Right atrium auricular region (tissue), 2 donors: Measurements from ENCODE around the gene R3HDML. TPM values are rescaled to one million over a fixed set of nuclear protein-coding genes. Genes with fewer than 3 reads are reported as not detected.

ENCODE experiments used
- DNase-seq: peaks from one replicate; pipeline ENCODE4 v3.0.0-alpha.2; 2019; ENCODE audit warnings: low spot score
- H3K27ac ChIP-seq, 2 donors: fragments of 200-600 bp; sonication (generic); 1 replicate in 1 of 2; 2 replicates in 1 of 2; pipeline ENCODE4 v1.5.1; 2016 to 2019
- H3K27me3 ChIP-seq, 2 donors: fragments of 200-600 bp; sonication (generic); one replicate each; pipeline versions ENCODE4 v1.5.1 to v1.6.0; 2017 to 2019
- H3K36me3 ChIP-seq: fragments of 200-600 bp; sonication (generic); one replicate; pipeline ENCODE4 v1.5.1; 2016
- H3K4me1 ChIP-seq, 2 donors: fragments of 200-600 bp; sonication (generic); one replicate each; pipeline versions ENCODE4 v1.5.1 to v1.6.0; 2017 to 2019
- H3K4me3 ChIP-seq, 2 donors: fragments of 200-600 bp; sonication (generic); 1 replicate in 1 of 2; 2 replicates in 1 of 2; pipeline ENCODE4 v1.5.1; 2017 to 2019; ENCODE audit warnings: mild to moderate bottlenecking in 1 of 2, moderate library complexity in 1 of 2
- H3K9me3 ChIP-seq, 2 donors: fragments of 200-600 bp; sonication (generic); one replicate each; pipeline ENCODE4 v1.5.1; 2019
- CTCF ChIP-seq, 2 donors: fragments of 200-600 bp; sonication (generic); IDR thresholded peaks; one replicate each; pipeline ENCODE4 v1.5.1; 2019; ENCODE audit warnings: antibody characterized with exemption in 2 of 2
- total RNA-seq, 2 donors: library from RNA; depleted of rRNA; stranded (reverse); fragments of >200 nt; gene quantifications; one replicate each; pipeline ENCODE4 v1.1.0, GENCODE V29; 2016

The R3HDML gene
- total RNA-seq, 2 donors from 2014 or later, result not detected

GRCh38 chr20:44355498-44356352 is 18.9 kb downstream of the R3HDML start, which contains the start of gene HNF4A:
HNF4A (plus strand) TSS chr20:44355699; CDS start chr20:44355805, 106 bp downstream.
- Histone ChIP-seq H3K4me1 (no peaks in the 10 kb centered on the region), H3K36me3 (no peaks in the 10 kb centered on the region), H3K9me3 (no peaks in the 10 kb centered on the region), H3K27ac (no peak within 1 kb of the TSS), H3K4me3 (no peak within 1 kb of the TSS), H3K27me3 (no peaks in the 10 kb centered on the region)
- DNase-seq, result no peak
- no peak for TF ChIP-seq CTCF (IDR thresholded peaks at IDR 0.05)

GRCh38 chr20:44356353-44356723 is 19.5 kb downstream of the R3HDML start:
- Histone ChIP-seq H3K27ac (no peak overlapping the region), H3K36me3 (no peaks in the 10 kb centered on the region), H3K4me3 (no peak overlapping the region), H3K27me3 (no peaks in the 10 kb centered on the region), H3K4me1 (no peaks in the 10 kb centered on the region), H3K9me3 (no peaks in the 10 kb centered on the region)
- DNase-seq, result no peak
- TF ChIP-seq CTCF (IDR thresholded peaks at IDR 0.05), result no peak

GRCh38 chr20:44357020-44357419 is 20.2 kb downstream of the R3HDML start:
- Histone ChIP-seq H3K4me3 (no peak overlapping the region), H3K36me3 (no peaks in the 10 kb centered on the region), H3K27me3 (no peaks in the 10 kb centered on the region), H3K4me1 (no peaks in the 10 kb centered on the region), H3K9me3 (no peaks in the 10 kb centered on the region), H3K27ac (no peak overlapping the region)
- no peak for TF ChIP-seq CTCF (IDR thresholded peaks at IDR 0.05)
- DNase-seq, result no peak

GRCh38 chr20:44357555-44358125 is 20.8 kb downstream of the R3HDML start:
- Histone ChIP-seq H3K27me3 (no peaks in the 10 kb centered on the region), H3K9me3 (no peaks in the 10 kb centered on the region), H3K36me3 (no peaks in the 10 kb centered on the region), H3K4me1 (no peaks in the 10 kb centered on the region), H3K4me3 (no peak overlapping the region), H3K27ac (no peak overlapping the region)
- DNase-seq, result no peak
- no peak for TF ChIP-seq CTCF (IDR thresholded peaks at IDR 0.05)

GRCh38 chr20:44358776-44359175 is 21.9 kb downstream of the R3HDML start:
- Histone ChIP-seq H3K27ac (no peak overlapping the region), H3K36me3 (no peaks in the 10 kb centered on the region), H3K9me3 (no peaks in the 10 kb centered on the region), H3K4me1 (no peaks in the 10 kb centered on the region), H3K27me3 (no peaks in the 10 kb centered on the region), H3K4me3 (no peak overlapping the region)
- DNase-seq, result no peak
- TF ChIP-seq CTCF (IDR thresholded peaks at IDR 0.05), result no peak
